IPS-18a (cell line): ENCODE measurements around the gene POMGNT2.
"Not testable (repeated sequence)": the region's sequence is repeated elsewhere in the genome, so short reads cannot be mapped to it uniquely, and the experiment has no call there.

Experiments
- H3K27ac ChIP-seq: one replicate; pipeline ENCODE4 v1.5.1; 2013; ENCODE audit warnings: low read length
- H3K27me3 ChIP-seq: one replicate; pipeline ENCODE4 v1.6.1; 2013; ENCODE audit warnings: mild to moderate bottlenecking, low read length; ENCODE audit not compliant: control insufficient read depth, insufficient read depth
- H3K36me3 ChIP-seq: one replicate; pipeline ENCODE4 v1.6.1; 2013; ENCODE audit warnings: low read depth, low read length; ENCODE audit not compliant: control insufficient read depth
- H3K4me1 ChIP-seq: one replicate; pipeline ENCODE4 v1.6.1; 2013; ENCODE audit warnings: low read depth, low read length; ENCODE audit not compliant: control insufficient read depth
- H3K4me3 ChIP-seq: one replicate; pipeline ENCODE4 v1.5.1; 2013; ENCODE audit warnings: low read length
- H3K9ac ChIP-seq: one replicate; pipeline ENCODE4 v1.6.1; 2013; ENCODE audit warnings: mild to moderate bottlenecking, low read length, moderate library complexity
- H3K9me3 ChIP-seq: one replicate; pipeline ENCODE4 v1.6.1; 2013; ENCODE audit warnings: low read depth, low read length; ENCODE audit not compliant: control insufficient read depth

The POMGNT2 gene

GRCh38 chr3:43055806-43056770 is 49.8 kb downstream of the POMGNT2 start:
- H3K4me3 ChIP-seq = no peak overlapping the region
- no peaks in the 10 kb centered on the region for H3K27me3 ChIP-seq
- no peaks in the 10 kb centered on the region for H3K4me1 ChIP-seq
- no peak overlapping the region for H3K9ac ChIP-seq
- H3K36me3 ChIP-seq = no peaks in the 10 kb centered on the region
- no peaks in the 10 kb centered on the region for H3K9me3 ChIP-seq
- H3K27ac ChIP-seq = no peak overlapping the region

GRCh38 chr3:43055393-43055792 is 50.5 kb downstream of the POMGNT2 start:
- Histone ChIP-seq H3K27ac (no peak overlapping the region), H3K4me3 (no peak overlapping the region), H3K4me1 (no peaks in the 10 kb centered on the region), H3K9ac (no peak overlapping the region), H3K36me3 (no peaks in the 10 kb centered on the region), H3K9me3 (no peaks in the 10 kb centered on the region), H3K27me3 (no peaks in the 10 kb centered on the region)

- H3K9ac ChIP-seq = no peak overlapping the region
- no peak overlapping the region for H3K4me3 ChIP-seq
- no peaks in the 10 kb centered on the region for H3K27me3 ChIP-seq
- no peak overlapping the region for H3K27ac ChIP-seq
- peaks cover 2% of the 10 kb centered on the region for H3K9me3 ChIP-seq
- H3K4me1 ChIP-seq = no peaks in the 10 kb centered on the region
- H3K36me3 ChIP-seq = no peaks in the 10 kb centered on the region
Measured at GRCh38 chr3:43054754-43055153, 51.1 kb downstream of the POMGNT2 start.

- H3K4me1 ChIP-seq = no peaks in the 10 kb centered on the region
- peaks cover 7% of the 10 kb centered on the region for H3K9me3 ChIP-seq
- H3K27ac ChIP-seq = no peak overlapping the region
- no peaks in the 10 kb centered on the region for H3K27me3 ChIP-seq
- no peaks in the 10 kb centered on the region for H3K36me3 ChIP-seq
- no peak overlapping the region for H3K9ac ChIP-seq
- H3K4me3 ChIP-seq = no peak overlapping the region
Measured at GRCh38 chr3:43053291-43053690, 52.6 kb downstream of the POMGNT2 start.

GRCh38 chr3:43048470-43048869 is 57.4 kb downstream of the POMGNT2 start:
- H3K36me3 ChIP-seq = no peaks in the 10 kb centered on the region
- no peaks in the 10 kb centered on the region for H3K4me1 ChIP-seq
- H3K9ac ChIP-seq = no peak overlapping the region
- H3K9me3 ChIP-seq = peaks cover 21% of the 10 kb centered on the region
- H3K27me3 ChIP-seq = no peaks in the 10 kb centered on the region
- H3K27ac ChIP-seq = no peak overlapping the region
- H3K4me3 ChIP-seq = no peak overlapping the region

- Histone ChIP-seq H3K9me3 (peaks cover 21% of the 10 kb centered on the region), H3K36me3 (no peaks in the 10 kb centered on the region), H3K4me3 (no peak overlapping the region), H3K27me3 (no peaks in the 10 kb centered on the region), H3K27ac (no peak overlapping the region), H3K4me1 (no peaks in the 10 kb centered on the region), H3K9ac (no peak overlapping the region)
Measured at GRCh38 chr3:43046583-43046982, 59.3 kb downstream of the POMGNT2 start.

GRCh38 chr3:43045079-43045478 is 60.8 kb downstream of the POMGNT2 start:
- H3K4me1 ChIP-seq, H3K4me3 ChIP-seq, H3K9ac ChIP-seq, H3K36me3 ChIP-seq, H3K27ac ChIP-seq, H3K27me3 ChIP-seq: not testable (repeated sequence)
- peaks cover 21% of the 10 kb centered on the region for H3K9me3 ChIP-seq

GRCh38 chr3:43043793-43044192 is 62.1 kb downstream of the POMGNT2 start:
- H3K27me3 ChIP-seq = no peaks in the 10 kb centered on the region
- H3K9ac ChIP-seq = no peak overlapping the region
- no peaks in the 10 kb centered on the region for H3K36me3 ChIP-seq
- no peak overlapping the region for H3K4me3 ChIP-seq
- H3K9me3 ChIP-seq = peaks cover 15% of the 10 kb centered on the region
- H3K4me1 ChIP-seq = no peaks in the 10 kb centered on the region
- no peak overlapping the region for H3K27ac ChIP-seq

- H3K27ac ChIP-seq = no peak overlapping the region
- no peak overlapping the region for H3K4me3 ChIP-seq
- H3K36me3 ChIP-seq = no peaks in the 10 kb centered on the region
- H3K4me1 ChIP-seq = no peaks in the 10 kb centered on the region
- H3K27me3 ChIP-seq = no peaks in the 10 kb centered on the region
- no peak overlapping the region for H3K9ac ChIP-seq
- H3K9me3 ChIP-seq = peaks cover 15% of the 10 kb centered on the region
Measured at GRCh38 chr3:43043071-43043766, 62.7 kb downstream of the POMGNT2 start.

- Histone ChIP-seq H3K9ac (no peak overlapping the region), H3K36me3 (no peaks in the 10 kb centered on the region), H3K9me3 (peaks cover 15% of the 10 kb centered on the region), H3K4me3 (no peak overlapping the region), H3K27me3 (no peaks in the 10 kb centered on the region), H3K27ac (no peak overlapping the region), H3K4me1 (no peaks in the 10 kb centered on the region)
Measured at GRCh38 chr3:43041517-43041916, 64.4 kb downstream of the POMGNT2 start.

GRCh38 chr3:43038010-43038409 is 67.9 kb downstream of the POMGNT2 start:
- Histone ChIP-seq H3K4me3 (no peak overlapping the region), H3K4me1 (no peaks in the 10 kb centered on the region), H3K9ac (no peak overlapping the region), H3K27me3 (no peaks in the 10 kb centered on the region), H3K36me3 (no peaks in the 10 kb centered on the region), H3K9me3 (no peaks in the 10 kb centered on the region), H3K27ac (no peak overlapping the region)
